K562 (cell line): Measurements from ENCODE around the gene PRELID1. TPM values are rescaled to one million over a fixed set of nuclear protein-coding genes. Genes with fewer than 3 reads are reported as not detected.
A peak's percentile ranks its signal among the peaks of the same experiment; 100 is the strongest.

Experiments
- CREB1 ChIP-seq, 2 experiments: sonication (generic) in 1 of 2; formaldehyde crosslinking in 1 of 2; IDR thresholded peaks; 2 replicates each; pipeline versions ENCODE4 v1.6.1 to v1.8.0; 2012 to 2022; ENCODE audit warnings: inconsistent platforms in 1 of 2, mild to moderate bottlenecking in 1 of 2, missing genetic modification reagents in 1 of 2, moderate library complexity in 1 of 2
- HNRNPL ChIP-seq: fragments of 200-400 bp; formaldehyde crosslinking; IDR thresholded peaks from 2 replicates; pipeline ENCODE4 v1.6.1; 2017; ENCODE audit warnings: low read depth, mild to moderate bottlenecking, low read length
- SIX5 ChIP-seq, 2 experiments: IDR thresholded peaks; 2 replicates each; pipeline ENCODE4 v1.6.1; 2011; ENCODE audit warnings: low read length in 2 of 2, borderline replicate concordance in 1 of 2, low read depth in 1 of 2, mild to moderate bottlenecking in 1 of 2, moderate library complexity in 1 of 2; ENCODE audit not compliant: insufficient read depth in 1 of 2
- polyA plus RNA-seq, 8 experiments: library from polyadenylated mRNA; depleted of rRNA in 4 of 8; stranded (reverse) in 5 of 8; unstranded in 3 of 8; fragments of >200 nt; fragmentation: Nextera tagmentation in 2 of 8; fragmentation: Illumina TruSeq in 1 of 8; extraction: Ambion mirVana in 2 of 8; extraction: Trizol in 1 of 8; gene quantifications; 2 replicates each; pipeline versions ENCODE4 v1.2.1 to v1.2.3, GENCODE V29; 2011 to 2014; ENCODE audit warnings: inconsistent platforms in 1 of 8, missing spikeins in 1 of 8
- total RNA-seq, 7 experiments: library from RNA; depleted of rRNA in 6 of 7; stranded (reverse); fragments of >200 nt in 6 of 7; fragmentation: Illumina TruSeq in 2 of 7; extraction: Trizol in 2 of 7; gene quantifications; 2 replicates each; pipeline versions ENCODE4 v1.2.1 to v1.2.3, GENCODE V29; 2011 to 2021; ENCODE audit warnings: low replicate concordance in 1 of 7
- TF ChIP-seq, protein P1 (sequence below): IDR thresholded peaks from 2 replicates; pipeline ENCODE4 v1.6.1; 2011; ENCODE audit warnings: borderline replicate concordance, low read depth, mild to moderate bottlenecking, moderate library complexity, low read length; ENCODE audit not compliant: insufficient read depth, poor library complexity, severe bottlenecking
- TF ChIP-seq, protein P2 (sequence below): fragments of 200-600 bp; sonication (generic); IDR thresholded peaks from one replicate; pipeline ENCODE4 v1.6.1; 2012; ENCODE audit warnings: mild to moderate bottlenecking, low read depth, low read length, inconsistent platforms

Gene PRELID1
- total and polyA plus RNA-seq, 9 of the 15 experiments (the other 6 are each of a cell fraction or from before 2014, with no cell fraction given) = 40.1 to 484 (median 340) TPM

- TF ChIP-seq SIX5 (IDR thresholded peaks at IDR 0.05; ENCODE audit: borderline replicate concordance in 1 of 2, insufficient read depth in 1 of 2, low read depth in 1 of 2, low read length in 2 of 2) (no peak), CREB1 (IDR thresholded peaks at IDR 0.05) (no peak), CREB1 (CRISPR knock-in tag; IDR thresholded peaks at IDR 0.05) (no peak), HNRNPL (no peak)
- TF ChIP-seq, protein P1, sequence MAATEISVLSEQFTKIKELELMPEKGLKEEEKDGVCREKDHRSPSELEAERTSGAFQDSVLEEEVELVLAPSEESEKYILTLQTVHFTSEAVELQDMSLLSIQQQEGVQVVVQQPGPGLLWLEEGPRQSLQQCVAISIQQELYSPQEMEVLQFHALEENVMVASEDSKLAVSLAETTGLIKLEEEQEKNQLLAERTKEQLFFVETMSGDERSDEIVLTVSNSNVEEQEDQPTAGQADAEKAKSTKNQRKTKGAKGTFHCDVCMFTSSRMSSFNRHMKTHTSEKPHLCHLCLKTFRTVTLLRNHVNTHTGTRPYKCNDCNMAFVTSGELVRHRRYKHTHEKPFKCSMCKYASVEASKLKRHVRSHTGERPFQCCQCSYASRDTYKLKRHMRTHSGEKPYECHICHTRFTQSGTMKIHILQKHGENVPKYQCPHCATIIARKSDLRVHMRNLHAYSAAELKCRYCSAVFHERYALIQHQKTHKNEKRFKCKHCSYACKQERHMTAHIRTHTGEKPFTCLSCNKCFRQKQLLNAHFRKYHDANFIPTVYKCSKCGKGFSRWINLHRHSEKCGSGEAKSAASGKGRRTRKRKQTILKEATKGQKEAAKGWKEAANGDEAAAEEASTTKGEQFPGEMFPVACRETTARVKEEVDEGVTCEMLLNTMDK = peak; percentile 75
- TF ChIP-seq, protein P2, sequence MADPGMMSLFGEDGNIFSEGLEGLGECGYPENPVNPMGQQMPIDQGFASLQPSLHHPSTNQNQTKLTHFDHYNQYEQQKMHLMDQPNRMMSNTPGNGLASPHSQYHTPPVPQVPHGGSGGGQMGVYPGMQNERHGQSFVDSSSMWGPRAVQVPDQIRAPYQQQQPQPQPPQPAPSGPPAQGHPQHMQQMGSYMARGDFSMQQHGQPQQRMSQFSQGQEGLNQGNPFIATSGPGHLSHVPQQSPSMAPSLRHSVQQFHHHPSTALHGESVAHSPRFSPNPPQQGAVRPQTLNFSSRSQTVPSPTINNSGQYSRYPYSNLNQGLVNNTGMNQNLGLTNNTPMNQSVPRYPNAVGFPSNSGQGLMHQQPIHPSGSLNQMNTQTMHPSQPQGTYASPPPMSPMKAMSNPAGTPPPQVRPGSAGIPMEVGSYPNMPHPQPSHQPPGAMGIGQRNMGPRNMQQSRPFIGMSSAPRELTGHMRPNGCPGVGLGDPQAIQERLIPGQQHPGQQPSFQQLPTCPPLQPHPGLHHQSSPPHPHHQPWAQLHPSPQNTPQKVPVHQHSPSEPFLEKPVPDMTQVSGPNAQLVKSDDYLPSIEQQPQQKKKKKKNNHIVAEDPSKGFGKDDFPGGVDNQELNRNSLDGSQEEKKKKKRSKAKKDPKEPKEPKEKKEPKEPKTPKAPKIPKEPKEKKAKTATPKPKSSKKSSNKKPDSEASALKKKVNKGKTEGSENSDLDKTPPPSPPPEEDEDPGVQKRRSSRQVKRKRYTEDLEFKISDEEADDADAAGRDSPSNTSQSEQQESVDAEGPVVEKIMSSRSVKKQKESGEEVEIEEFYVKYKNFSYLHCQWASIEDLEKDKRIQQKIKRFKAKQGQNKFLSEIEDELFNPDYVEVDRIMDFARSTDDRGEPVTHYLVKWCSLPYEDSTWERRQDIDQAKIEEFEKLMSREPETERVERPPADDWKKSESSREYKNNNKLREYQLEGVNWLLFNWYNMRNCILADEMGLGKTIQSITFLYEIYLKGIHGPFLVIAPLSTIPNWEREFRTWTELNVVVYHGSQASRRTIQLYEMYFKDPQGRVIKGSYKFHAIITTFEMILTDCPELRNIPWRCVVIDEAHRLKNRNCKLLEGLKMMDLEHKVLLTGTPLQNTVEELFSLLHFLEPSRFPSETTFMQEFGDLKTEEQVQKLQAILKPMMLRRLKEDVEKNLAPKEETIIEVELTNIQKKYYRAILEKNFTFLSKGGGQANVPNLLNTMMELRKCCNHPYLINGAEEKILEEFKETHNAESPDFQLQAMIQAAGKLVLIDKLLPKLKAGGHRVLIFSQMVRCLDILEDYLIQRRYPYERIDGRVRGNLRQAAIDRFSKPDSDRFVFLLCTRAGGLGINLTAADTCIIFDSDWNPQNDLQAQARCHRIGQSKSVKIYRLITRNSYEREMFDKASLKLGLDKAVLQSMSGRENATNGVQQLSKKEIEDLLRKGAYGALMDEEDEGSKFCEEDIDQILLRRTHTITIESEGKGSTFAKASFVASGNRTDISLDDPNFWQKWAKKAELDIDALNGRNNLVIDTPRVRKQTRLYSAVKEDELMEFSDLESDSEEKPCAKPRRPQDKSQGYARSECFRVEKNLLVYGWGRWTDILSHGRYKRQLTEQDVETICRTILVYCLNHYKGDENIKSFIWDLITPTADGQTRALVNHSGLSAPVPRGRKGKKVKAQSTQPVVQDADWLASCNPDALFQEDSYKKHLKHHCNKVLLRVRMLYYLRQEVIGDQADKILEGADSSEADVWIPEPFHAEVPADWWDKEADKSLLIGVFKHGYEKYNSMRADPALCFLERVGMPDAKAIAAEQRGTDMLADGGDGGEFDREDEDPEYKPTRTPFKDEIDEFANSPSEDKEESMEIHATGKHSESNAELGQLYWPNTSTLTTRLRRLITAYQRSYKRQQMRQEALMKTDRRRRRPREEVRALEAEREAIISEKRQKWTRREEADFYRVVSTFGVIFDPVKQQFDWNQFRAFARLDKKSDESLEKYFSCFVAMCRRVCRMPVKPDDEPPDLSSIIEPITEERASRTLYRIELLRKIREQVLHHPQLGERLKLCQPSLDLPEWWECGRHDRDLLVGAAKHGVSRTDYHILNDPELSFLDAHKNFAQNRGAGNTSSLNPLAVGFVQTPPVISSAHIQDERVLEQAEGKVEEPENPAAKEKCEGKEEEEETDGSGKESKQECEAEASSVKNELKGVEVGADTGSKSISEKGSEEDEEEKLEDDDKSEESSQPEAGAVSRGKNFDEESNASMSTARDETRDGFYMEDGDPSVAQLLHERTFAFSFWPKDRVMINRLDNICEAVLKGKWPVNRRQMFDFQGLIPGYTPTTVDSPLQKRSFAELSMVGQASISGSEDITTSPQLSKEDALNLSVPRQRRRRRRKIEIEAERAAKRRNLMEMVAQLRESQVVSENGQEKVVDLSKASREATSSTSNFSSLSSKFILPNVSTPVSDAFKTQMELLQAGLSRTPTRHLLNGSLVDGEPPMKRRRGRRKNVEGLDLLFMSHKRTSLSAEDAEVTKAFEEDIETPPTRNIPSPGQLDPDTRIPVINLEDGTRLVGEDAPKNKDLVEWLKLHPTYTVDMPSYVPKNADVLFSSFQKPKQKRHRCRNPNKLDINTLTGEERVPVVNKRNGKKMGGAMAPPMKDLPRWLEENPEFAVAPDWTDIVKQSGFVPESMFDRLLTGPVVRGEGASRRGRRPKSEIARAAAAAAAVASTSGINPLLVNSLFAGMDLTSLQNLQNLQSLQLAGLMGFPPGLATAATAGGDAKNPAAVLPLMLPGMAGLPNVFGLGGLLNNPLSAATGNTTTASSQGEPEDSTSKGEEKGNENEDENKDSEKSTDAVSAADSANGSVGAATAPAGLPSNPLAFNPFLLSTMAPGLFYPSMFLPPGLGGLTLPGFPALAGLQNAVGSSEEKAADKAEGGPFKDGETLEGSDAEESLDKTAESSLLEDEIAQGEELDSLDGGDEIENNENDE = no peak
These were observed 9.1 kb downstream of the PRELID1 start (continued) for GRCh38 chr5:177312649-177313181.
